ENCODE data around the gene CALML5.

The CALML5 gene

DNA sequence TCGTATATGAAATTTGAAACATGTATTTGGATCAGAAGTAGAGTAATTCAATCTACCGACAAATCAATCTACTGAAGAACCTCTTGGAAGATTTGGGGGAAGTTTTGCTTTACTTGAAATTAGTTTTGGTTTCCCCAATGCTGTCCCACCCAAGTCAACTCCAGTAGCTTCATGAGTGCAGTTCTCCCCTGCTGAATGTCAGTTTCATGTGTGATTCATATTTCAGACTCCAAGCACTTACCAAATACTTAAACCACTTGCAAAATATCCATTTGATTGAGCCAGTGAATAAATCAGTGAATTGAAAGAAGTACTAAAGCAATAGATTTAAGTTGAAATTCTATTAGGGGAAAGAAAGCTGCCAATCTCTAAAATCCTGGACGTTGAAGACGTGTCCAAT, 9.3 kb downstream of the CALML5 start:
- H3K36me3 ChIP-seq (ENCODE audit: control insufficient read depth, low read length) = no peaks in the 10 kb centered on the region
- H3F3A ChIP-seq (ENCODE audit: control insufficient read depth, insufficient read depth) = no peaks in the 10 kb centered on the region
- no peak overlapping the region for H3K27ac ChIP-seq (ENCODE audit: low read depth, low read length)
- H3K27me3 ChIP-seq (ENCODE audit: control insufficient read depth, low read length) = no peaks in the 10 kb centered on the region; the same call in 1 of the 2 replicates
- H3K4me1 ChIP-seq (ENCODE audit: control insufficient read depth, low read length) = peaks cover 26% of the 10 kb centered on the region
- no peaks in the 10 kb centered on the region for H3K79me2 ChIP-seq (ENCODE audit: control insufficient read depth, low read length)
- H3K4me3 ChIP-seq (ENCODE audit: low read length) = no peak overlapping the region
- H3K9me3 ChIP-seq (ENCODE audit: control insufficient read depth, insufficient read depth, low read length) = no peaks in the 10 kb centered on the region
- no peaks in the 10 kb centered on the region for H3K9me2 ChIP-seq (replicated peaks; ENCODE audit: control insufficient read depth, low read length)
- no peak overlapping the region for H3K4me2 ChIP-seq (ENCODE audit: low read length)
- H4K20me1 ChIP-seq (ENCODE audit: control insufficient read depth, insufficient read depth, low read depth, low read length) = no peaks in the 10 kb centered on the region
- TF ChIP-seq, protein P1, sequence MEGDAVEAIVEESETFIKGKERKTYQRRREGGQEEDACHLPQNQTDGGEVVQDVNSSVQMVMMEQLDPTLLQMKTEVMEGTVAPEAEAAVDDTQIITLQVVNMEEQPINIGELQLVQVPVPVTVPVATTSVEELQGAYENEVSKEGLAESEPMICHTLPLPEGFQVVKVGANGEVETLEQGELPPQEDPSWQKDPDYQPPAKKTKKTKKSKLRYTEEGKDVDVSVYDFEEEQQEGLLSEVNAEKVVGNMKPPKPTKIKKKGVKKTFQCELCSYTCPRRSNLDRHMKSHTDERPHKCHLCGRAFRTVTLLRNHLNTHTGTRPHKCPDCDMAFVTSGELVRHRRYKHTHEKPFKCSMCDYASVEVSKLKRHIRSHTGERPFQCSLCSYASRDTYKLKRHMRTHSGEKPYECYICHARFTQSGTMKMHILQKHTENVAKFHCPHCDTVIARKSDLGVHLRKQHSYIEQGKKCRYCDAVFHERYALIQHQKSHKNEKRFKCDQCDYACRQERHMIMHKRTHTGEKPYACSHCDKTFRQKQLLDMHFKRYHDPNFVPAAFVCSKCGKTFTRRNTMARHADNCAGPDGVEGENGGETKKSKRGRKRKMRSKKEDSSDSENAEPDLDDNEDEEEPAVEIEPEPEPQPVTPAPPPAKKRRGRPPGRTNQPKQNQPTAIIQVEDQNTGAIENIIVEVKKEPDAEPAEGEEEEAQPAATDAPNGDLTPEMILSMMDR (IDR thresholded peaks at IDR 0.05; ENCODE audit: low read depth, low read length, poor library complexity, severe bottlenecking) = no peak
- no peak for TF ChIP-seq EZH2phosphoT487 (IDR thresholded peaks at IDR 0.05; ENCODE audit: borderline replicate concordance, low read length)

- Histone ChIP-seq H3K27ac (ENCODE audit: low read depth, low read length) (no peak overlapping the region), H3K9me3 (ENCODE audit: control insufficient read depth, insufficient read depth, low read length) (no peaks in the 10 kb centered on the region), H3K4me3 (ENCODE audit: low read length) (no peak overlapping the region), H4K20me1 (ENCODE audit: control insufficient read depth, insufficient read depth, low read depth, low read length) (no peaks in the 10 kb centered on the region), H3K4me1 (ENCODE audit: control insufficient read depth, low read length) (peaks cover 26% of the 10 kb centered on the region), H3K79me2 (ENCODE audit: control insufficient read depth, low read length) (no peaks in the 10 kb centered on the region), H3K27me3 (ENCODE audit: control insufficient read depth, low read length) (no peaks in the 10 kb centered on the region; the same call in 1 of the 2 replicates), H3F3A (ENCODE audit: control insufficient read depth, insufficient read depth) (no peaks in the 10 kb centered on the region), H3K36me3 (ENCODE audit: control insufficient read depth, low read length) (no peaks in the 10 kb centered on the region), H3K9me2 (replicated peaks; ENCODE audit: control insufficient read depth, low read length) (no peaks in the 10 kb centered on the region), H3K4me2 (ENCODE audit: low read length) (no peak overlapping the region)
- TF ChIP-seq, protein P1 (IDR thresholded peaks at IDR 0.05; ENCODE audit: low read depth, low read length, poor library complexity, severe bottlenecking) = no peak
- no peak for TF ChIP-seq EZH2phosphoT487 (IDR thresholded peaks at IDR 0.05; ENCODE audit: borderline replicate concordance, low read length)
Measured at GRCh38 chr10:5488272-5489161, 10.9 kb downstream of the CALML5 start.

- Histone ChIP-seq H3K27me3 (ENCODE audit: control insufficient read depth, low read length) (no peaks in the 10 kb centered on the region; the same call in 1 of the 2 replicates), H3K9me2 (replicated peaks; ENCODE audit: control insufficient read depth, low read length) (no peaks in the 10 kb centered on the region), H3K9me3 (ENCODE audit: control insufficient read depth, insufficient read depth, low read length) (no peaks in the 10 kb centered on the region), H3K79me2 (ENCODE audit: control insufficient read depth, low read length) (no peaks in the 10 kb centered on the region), H3K4me3 (ENCODE audit: low read length) (peak overlapping the region; percentile 54), H3K36me3 (ENCODE audit: control insufficient read depth, low read length) (no peaks in the 10 kb centered on the region), H3F3A (ENCODE audit: control insufficient read depth, insufficient read depth) (no peaks in the 10 kb centered on the region), H3K4me2 (ENCODE audit: low read length) (peak overlapping the region; percentile 69), H3K27ac (ENCODE audit: low read depth, low read length) (no peak overlapping the region), H4K20me1 (ENCODE audit: control insufficient read depth, insufficient read depth, low read depth, low read length) (no peaks in the 10 kb centered on the region), H3K4me1 (ENCODE audit: control insufficient read depth, low read length) (peaks cover 26% of the 10 kb centered on the region)
- TF ChIP-seq, protein P1 (IDR thresholded peaks at IDR 0.05; ENCODE audit: low read depth, low read length, poor library complexity, severe bottlenecking) = no peak
- TF ChIP-seq EZH2phosphoT487 (IDR thresholded peaks at IDR 0.05; ENCODE audit: borderline replicate concordance, low read length) = no peak
Measured at GRCh38 chr10:5486853-5487235, 12.5 kb downstream of the CALML5 start.
